ENCODE results near the gene FNDC3B. TPM values are rescaled to one million over a fixed set of nuclear protein-coding genes. Genes with fewer than 3 reads are reported as not detected.

Gene FNDC3B
- total and polyA plus RNA-seq, 2 of the 8 experiments (the other 6 are each of a cell fraction or from before 2014, with no cell fraction given) = 14.1 to 44.4 TPM

DNA sequence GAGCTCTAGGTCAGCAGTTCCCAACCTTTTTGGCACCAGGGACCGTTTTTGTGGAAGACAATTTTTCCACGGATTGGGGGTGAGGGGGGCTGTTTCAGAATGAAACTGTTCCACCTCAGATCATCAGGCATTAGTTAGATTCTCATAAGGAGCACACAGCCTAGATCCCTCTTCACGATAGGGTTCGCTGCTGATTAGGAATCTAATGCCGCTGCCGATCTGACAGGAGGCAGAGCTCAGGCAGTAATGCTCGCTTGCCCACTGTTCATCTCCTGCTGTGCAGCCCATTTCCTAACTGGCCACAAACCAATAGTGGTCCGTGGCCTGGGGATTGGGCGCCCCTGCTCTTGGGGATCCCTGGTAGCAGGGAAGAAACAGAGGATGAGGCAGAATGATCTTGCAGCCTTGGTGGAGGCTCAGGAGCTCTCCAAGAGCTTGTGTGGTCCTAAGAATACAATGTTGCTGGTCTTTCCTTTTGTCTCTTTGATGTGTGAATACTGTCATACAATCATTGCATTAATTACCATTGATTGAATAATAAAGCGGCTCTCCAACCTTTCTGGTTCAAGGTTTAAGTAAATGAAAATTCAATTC lies 183.2 kb downstream of the FNDC3B start:
- Histone ChIP-seq H4K8ac (ENCODE audit: extremely low read depth, insufficient read depth, low read length) (no peak overlapping the region), H3K18ac (ENCODE audit: extremely low read depth, low read length) (no peak overlapping the region), H3K23ac (ENCODE audit: insufficient read length) (no peak overlapping the region), H3K9me3 (ENCODE audit: insufficient read depth in 2 of 2, low read depth in 1 of 2, low read length in 1 of 2) (no peaks in the 10 kb centered on the region), H3K4me3 (ENCODE audit: extremely low read depth in 1 of 4, insufficient read depth in 2 of 4, low read depth in 3 of 4, low read length in 4 of 4) (no peak overlapping the region), H2AK5ac (ENCODE audit: low read depth, low read length) (no peak overlapping the region), H3K4me1 (replicated peaks in 1 of 4; ENCODE audit: control insufficient read depth in 3 of 4, insufficient read depth in 4 of 4, low read length in 3 of 4) (peaks cover 3 to 26% (median 9%) of the 10 kb centered on the region in 4 experiments), H4K20me1 (replicated peaks in 1 of 2; ENCODE audit: control insufficient read depth in 1 of 2, insufficient read depth in 2 of 2, low read length in 2 of 2) (peaks cover 0 to 4% of the 10 kb centered on the region in 2 experiments), H4K5ac (ENCODE audit: insufficient read length, low read depth, low read length) (no peak overlapping the region), H3K4ac (replicated peaks; ENCODE audit: insufficient read length, low read depth, low read length) (no peak overlapping the region), H2BK15ac (ENCODE audit: low read length) (no peak overlapping the region), H2BK12ac (ENCODE audit: low read depth, low read length) (no peak overlapping the region), H3K36me3 (ENCODE audit: control insufficient read depth in 2 of 4, insufficient read depth in 4 of 4, low read length in 3 of 4) (no peaks in the 10 kb centered on the region), H2AFZ (ENCODE audit: low read length) (no peak overlapping the region), H4K91ac (replicated peaks; ENCODE audit: insufficient read length, low read length) (no peak overlapping the region), H3K14ac (ENCODE audit: insufficient read length) (no peak overlapping the region), H2BK120ac (replicated peaks; ENCODE audit: low read depth, low read length) (no peak overlapping the region), H3K23me2 (ENCODE audit: low read depth, low read length) (no peaks in the 10 kb centered on the region), H3K9ac (replicated peaks in 1 of 4; ENCODE audit: extremely low read depth in 1 of 4, low read depth in 3 of 4, low read length in 3 of 4) (no peak overlapping the region), H3K27ac (ENCODE audit: low read depth, low read length) (no peak overlapping the region), H3K4me2 (ENCODE audit: insufficient read depth in 1 of 2, low read depth in 2 of 2, low read length in 2 of 2) (peak overlapping the region in 1 of 2 experiments; percentile 29; a peak in 1 of 4 replicates), H2BK20ac (ENCODE audit: low read length) (no peak overlapping the region), H3K56ac (replicated peaks; ENCODE audit: insufficient read length, low read depth, low read length) (no peak overlapping the region), H3K79me2 (ENCODE audit: control insufficient read depth in 1 of 2, insufficient read depth in 2 of 2, low read length in 2 of 2) (peaks cover 3 to 71% of the 10 kb centered on the region in 2 experiments; a peak in 3 of 4 replicates), H2BK5ac (ENCODE audit: low read depth, low read length) (no peak overlapping the region), H3K79me1 (ENCODE audit: low read depth, low read length) (no peaks in the 10 kb centered on the region; the same call in 1 of the 2 replicates), H3K27me3 (replicated peaks in 1 of 4; ENCODE audit: control insufficient read depth in 3 of 4, extremely low read depth in 1 of 4, insufficient read depth in 3 of 4, low read length in 3 of 4) (no peaks in the 10 kb centered on the region)
- FAIRE-seq (no peak), DNase-seq (ENCODE audit: low read depth in 1 of 2, low spot score in 2 of 2) (no peak)
- POLR2A ChIA-PET (ENCODE audit: partially characterized antibody) = no interaction called here
- CTCF ChIA-PET (ENCODE audit: partially characterized antibody) = interaction anchor here (0.9 to 1.8 kb wide), 3 partner anchors 9 to 53 kb away, joined by 3 to 6 read pairs (median 3); no protein-coding TSS in a partner anchor
- WGBS, 2 experiments (ENCODE audit: extremely low coverage in 1 of 2, insufficient coverage in 1 of 2, insufficient read length in 1 of 2, insufficient replicate concordance in 2 of 2, low coverage in 1 of 2, low lambda C conversion rate in 2 of 2, missing lambda C conversion rate in 1 of 2) = 75% methylated on average over 10 of the region's 10 CpGs; no CpG with 5 or more reads in 1 of the 2 experiments
- no peak for TF ChIP-seq GTF2F1 (IDR thresholded peaks at IDR 0.05; ENCODE audit: borderline replicate concordance, low read depth, low read length)
- no peak for TF ChIP-seq EGR1 (IDR thresholded peaks at IDR 0.05; ENCODE audit: borderline replicate concordance, low read depth, low read length)
